ENCODE data around the gene BICD2.
"Not testable (repeated sequence)": the region's sequence is repeated elsewhere in the genome, so short reads cannot be mapped to it uniquely, and the experiment has no call there.

BICD2 gene

DNA sequence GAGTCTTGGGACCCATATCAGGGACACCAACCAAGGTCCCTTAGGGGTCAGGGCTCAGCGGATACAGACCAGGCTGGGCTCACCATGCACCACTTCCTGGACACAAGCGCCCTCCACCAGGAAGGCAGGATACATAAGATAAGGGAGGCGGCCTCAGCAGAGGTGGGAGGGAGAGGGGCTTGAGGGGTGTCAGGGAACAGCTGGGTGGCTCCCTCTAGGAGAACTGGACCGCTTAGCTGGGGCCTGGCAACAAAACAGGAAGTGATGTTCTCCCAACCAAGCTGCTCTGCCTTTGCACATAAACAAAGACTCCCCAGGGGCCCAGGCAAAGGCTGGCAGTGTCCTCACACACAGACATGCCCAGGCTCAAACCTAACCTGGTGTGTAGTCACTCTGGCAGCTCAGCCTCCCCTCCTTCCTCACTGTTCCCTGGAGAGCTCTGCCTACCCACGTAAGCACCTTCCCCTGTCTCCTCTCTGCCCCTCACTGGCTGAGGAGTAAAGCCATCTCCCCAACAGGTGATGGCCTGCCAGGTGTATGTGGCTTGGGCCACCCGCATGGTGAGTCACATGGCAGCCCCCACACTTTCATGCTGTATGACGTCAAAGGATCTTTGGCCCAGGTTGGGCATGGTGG is 5.8 kb upstream of the BICD2 start:
- peak; percentile 6 for ATAC-seq
- peak; percentile 18 for DNase-seq

DNA sequence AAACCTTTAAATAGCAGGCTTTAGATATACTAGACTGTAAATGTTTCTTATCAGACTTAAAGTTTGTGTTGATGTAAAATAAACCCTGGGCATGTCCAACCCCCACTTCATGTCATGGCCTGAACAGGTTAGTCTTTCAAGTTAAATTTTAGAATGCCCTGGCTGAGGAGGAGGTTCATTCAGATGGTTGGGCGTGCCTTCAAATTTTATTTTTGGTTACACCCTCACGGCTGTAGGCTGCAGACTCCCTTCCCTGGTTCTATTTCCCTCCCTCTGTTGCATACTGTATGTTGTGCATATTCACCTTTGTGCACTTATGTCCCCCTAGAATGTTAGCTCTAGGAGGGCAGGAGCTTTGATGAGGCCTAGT is 5.3 kb upstream of the BICD2 start:
- ATAC-seq (no peak), DNase-seq (no peak)

DNA sequence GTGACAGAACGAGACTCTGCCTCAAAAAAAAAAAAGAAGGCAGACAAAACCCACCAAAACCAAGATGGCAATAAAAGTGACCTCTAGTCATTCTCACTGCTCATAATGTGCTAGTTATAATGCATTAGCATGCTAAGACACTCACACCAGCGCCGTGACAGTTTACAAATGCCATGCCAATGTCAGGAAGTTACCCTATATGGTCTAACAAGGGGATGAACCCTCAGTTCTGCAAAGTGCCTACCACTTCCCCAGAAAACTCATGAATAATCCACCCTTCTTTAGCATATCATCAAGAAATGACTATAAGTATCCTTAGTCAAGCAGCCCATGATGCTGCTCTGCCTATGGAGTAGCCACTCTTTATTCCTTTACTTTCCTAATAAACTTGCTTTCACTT is 4.7 kb upstream of the BICD2 start:
- DNase-seq (no peak), ATAC-seq (no peak)

DNA sequence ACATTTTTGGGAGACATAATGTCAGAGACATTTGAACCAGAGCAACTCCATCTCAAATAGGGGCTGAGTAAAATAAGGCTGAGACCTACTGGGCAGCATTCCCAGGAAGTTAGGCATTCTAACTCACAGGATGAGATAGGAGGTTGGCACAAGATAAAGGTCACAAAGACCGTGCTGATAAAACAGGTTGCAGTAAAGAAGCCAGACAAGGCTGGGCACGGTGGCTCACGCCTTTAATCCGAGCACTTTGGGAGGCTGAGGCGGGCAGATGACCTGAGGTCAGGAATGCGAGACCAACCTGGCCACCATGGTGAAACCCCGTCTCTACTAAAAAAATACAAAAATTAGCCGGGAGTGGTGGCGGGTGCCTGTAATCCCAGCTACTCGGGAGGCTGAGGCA is 4.2 kb upstream of the BICD2 start:
- not testable (repeated sequence) for DNase-seq, ATAC-seq

DNA sequence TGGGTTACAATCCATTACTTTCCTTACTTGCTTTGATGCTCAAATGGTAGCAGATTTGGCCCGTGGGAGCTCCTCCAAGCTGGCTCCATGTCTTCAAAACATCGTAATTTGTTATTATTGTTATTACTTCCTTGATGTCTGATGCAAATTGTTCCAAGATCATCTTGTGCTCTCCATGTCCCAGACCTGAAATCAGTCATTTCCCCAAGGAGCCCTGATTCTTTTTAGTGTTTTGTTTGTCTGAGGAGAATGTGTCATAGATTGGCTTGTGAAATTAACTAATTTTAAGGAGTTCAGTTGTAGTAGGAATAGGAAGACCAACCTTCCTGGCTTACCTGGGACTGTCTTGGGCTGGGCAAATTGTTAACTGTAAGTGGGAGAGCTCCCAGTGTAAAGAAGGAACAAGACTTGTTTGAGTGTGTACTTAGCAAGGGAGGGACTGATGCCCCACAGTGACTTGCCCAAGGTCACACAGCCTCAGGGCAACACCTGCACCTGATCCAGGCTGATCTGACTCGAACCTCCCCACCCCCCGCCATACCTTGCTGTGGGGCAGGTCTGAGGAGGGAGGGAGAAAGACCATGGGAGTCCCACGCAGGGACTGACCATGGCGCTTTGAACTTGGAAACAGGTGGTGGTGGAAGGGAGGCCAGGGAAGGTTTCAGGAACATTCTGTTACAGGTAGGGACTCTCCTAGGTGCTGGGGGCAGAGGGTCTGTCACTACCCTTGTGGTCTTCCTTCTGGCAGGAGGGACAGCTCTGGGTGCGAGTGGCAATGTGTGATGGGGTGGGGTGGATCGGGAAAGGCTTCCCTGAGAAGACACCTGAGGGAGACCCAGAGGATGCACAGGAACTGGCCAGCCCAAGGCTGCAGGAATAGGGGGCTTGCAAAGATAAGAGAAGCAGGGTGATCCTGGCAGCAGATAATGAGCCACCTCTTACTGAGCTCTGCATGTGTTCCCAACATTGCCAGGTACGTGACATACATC is 2.7 kb upstream of the BICD2 start:
- ATAC-seq (no peak), DNase-seq (no peak)

DNA sequence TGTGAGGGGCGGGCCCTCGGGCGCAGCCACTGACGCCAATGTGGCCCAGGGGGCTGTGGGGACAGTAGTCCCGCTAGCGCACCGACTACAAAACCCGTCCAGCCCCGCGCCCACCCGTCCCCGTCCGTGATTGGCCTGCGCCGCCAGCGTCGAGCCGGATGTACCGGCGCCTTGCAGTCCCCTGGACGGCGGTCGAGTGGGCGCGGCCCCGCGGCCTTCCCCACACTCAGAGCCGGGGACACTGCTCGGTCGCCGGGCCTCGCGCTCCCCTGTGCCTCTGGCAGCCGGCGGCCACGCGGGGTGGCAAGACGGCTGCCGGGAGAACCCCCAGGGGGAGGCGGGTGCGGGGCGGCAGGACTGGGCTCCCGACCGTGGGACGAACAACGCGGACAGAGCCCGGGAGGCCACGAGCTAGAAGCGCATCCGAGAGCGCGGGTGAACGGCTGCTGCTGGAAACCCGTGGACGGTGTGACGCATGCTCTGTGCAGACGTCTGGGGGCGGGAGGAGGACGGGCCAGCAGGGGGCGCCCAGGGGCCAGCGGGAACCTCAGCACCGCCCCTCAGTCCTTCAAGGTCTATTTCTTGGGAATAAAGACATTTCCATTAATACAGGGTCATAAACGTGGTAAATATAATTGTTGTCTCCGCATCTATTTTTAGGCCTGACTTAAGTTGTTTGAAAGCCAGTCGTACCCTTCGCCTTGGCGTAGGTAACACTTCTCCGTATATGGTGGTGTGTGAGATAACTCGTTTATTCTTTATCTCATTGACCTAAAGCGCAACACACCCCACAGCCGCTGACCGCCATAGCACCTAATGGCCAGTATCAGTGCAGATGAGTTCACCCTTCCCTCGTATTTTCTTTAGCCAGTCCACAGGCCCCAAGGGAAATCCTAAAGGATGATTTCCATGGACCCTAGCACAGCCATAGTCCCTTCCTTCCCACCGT is 629 bp upstream of the BICD2 start:
- ATAC-seq (peak; percentile 95), DNase-seq (peak; percentile 95)

DNA sequence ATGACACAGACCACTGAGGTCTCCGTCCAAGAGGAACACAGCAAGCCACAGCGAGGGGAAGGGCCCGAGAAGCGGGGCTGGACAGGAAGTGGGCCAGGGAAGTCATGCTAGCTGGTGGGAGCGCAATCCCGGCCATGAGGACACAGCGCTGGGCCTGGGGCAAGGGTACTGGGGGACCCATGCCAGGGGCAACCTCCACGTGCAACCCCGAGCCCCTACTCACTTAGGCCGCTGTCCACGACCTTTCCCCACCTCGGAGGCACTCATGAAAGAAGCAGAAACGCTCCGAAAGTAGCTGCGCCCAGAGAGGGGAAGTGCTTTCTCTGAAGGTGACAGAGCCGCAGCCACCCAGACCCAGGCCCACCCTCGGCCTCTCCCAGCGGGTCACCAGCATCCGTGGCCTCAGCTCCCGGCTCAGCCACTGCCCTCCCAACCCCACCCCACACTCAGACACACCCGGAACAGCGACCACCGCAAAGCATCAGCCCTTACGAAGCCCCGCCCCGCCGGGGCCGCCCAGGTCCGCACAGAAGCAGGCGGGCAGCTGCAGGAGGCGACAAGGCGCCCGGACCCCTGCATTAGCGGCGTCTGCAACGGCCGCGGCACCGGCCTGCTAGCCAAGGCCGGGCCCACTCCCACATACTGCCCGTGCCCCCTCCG is 782 bp downstream of the BICD2 start:
- ATAC-seq = no peak
- peak; percentile 56 for DNase-seq

DNA sequence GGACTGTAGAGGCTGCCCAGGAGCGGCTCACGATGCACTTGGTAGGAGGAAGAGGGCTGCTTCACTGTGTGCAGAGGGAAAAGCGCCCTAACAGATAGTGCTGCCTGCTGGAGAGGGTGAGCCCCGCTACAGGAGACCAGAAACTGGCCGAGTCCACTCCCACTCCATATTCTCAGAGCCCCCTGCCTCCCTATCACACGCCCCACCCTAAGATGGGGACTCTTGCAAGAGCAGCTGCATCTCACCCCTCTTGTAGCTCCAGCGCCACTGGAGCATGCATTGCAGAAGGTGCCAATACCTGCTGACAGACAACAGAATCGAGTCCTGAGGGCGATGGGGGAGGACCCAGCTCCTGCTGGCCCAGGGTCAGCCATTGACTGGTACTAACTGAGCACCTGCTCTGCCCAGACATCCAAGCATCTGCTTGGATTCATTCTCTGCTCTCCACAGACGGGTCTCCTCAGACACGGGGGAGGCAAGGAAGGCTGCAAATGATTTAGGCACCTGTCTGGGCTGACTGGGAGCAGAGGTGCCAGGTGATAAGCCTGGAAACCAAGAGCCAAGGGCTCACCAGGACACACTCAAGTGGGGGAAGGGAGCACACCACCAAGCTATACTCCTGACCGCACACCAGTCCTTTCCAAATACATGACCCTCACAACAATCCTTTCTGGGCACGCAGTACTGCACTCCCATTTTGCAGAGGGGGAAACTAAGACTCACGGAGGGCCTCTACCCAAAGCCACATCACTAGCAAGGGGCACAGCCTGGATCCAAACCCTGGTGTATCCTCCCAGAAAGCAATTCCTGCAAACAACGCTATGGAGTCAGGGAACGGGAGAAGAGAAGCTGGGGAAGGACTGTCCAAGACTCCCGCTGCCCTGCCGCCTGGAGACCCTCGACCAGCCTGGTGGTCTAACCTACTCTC is 1.6 kb downstream of the BICD2 start:
- ATAC-seq = no peak
- peak; percentile 22 for DNase-seq

DNA sequence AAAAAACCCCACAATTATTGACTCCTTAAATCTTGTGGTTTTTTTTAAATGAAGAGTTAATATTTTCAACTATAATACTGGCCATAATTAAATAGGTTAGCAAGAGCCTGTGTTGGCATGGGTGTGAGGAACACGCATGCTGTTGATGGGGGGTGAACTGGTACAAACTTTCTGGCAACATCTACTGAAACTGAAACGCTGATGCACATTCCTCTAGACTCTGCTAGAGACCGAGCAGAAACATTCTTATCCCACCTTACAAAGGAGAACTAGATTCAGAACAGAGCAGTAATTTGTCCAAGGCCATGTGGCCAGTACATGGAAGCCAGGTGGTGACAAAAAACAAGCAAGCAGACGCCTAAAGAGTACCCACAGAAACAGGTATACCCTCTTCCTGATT is 2.4 kb downstream of the BICD2 start:
- no peak for ATAC-seq

DNA sequence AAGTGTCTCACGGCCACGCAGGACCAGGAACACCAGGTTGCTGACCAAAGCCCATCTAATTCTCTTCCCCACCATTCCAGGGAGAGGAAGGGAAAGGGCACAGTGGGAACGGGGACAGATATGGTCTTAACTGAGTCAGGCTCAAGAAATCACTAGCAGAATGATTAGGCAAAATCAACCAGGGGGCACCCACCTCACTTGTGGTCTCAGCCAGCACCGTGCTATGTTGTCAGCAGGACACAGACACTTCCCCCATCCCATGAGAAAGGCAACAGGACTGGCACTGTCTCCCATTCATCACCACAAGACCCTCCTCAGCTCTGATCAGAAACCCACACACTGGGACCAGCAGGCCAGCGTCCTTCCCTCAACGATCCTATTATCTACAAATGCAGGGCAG is 2.9 kb downstream of the BICD2 start:
- ATAC-seq (no peak), DNase-seq (no peak)

More for the DNA sequence above, 2.4 kb downstream of the BICD2 start:
- DNase-seq = no peak

DNA sequence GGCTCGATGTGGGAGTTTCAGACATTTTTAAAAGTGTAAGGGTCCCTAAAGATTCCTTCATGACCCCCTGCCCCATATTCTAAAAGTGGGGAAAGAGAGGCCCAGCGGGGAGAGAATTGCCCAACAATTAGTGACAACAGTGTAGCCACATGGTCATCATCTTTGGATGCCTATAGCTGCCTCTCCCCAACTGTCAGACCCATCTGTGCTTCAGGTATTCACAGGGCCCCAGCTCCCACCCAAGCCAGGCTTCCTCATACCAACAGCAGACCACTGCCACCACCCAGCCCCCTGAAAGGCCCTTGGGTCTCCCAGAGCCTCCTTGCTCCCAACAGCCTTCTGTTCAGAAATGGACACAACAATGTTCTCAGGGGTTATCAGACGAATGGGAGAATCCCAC is 4.1 kb downstream of the BICD2 start:
- DNase-seq (no peak), ATAC-seq (no peak)

DNA sequence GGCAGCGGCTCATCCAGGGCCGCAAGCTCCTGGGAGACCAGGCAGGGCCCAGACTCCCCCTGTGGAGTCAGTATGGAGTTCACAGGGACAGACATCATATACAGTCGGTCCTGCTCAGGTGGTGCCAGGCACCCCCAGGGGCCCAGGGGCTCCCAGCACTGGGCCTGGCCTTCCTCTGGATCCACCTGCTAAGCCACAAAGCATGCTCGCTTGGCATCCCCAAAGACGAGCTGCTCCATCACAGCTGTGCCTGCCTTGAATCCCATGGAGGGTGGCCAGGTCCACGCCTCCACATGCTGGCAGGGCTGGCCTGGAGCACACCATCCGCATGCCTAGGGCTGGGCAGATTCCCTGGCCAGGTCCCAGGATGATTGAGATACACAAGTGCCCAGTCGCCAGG is 4.6 kb downstream of the BICD2 start:
- no peak for ATAC-seq
- no peak for DNase-seq

DNA sequence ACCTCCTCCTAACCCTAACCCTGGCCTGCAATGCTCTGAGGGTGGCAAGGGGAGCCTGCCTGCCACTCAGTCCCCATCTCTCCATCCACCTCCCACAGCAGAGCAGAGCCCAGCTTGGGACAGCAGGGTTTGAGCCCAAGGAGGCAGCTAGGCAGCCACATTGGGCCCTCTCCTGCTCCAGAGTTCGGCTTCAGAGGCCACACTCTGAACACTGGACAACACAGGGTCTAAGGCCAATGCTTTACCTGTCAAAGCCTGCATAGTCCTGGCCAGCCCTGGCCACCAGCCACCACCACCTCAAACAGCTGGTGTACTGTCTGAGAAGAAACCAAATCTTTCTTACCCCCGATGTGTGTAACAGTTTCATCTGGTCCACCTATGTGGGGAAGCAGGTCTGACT is 5.2 kb downstream of the BICD2 start:
- ATAC-seq = no peak

DNA sequence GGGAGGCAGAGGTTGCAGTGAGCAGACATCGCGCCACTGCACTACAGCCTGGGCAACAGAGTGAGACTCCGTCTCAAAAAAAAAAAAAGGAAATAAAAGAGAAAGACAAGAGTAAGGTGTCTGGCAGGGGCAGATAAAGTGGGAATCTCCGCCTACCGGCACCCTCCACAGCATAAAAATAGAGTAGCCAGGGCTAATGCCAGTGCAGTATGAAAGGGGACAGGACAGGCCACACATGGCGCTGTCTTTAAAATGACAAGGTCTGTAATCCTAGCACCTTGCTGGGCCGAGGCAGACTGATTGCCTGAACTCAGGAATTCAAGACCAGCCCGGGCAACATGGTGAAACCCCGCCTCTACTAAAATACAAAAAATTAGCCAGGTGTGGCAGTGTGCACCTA is 7.8 kb downstream of the BICD2 start:
- no peak for ATAC-seq
- no peak for DNase-seq

More for the DNA sequence above, 5.2 kb downstream of the BICD2 start:
- DNase-seq = no peak

DNA sequence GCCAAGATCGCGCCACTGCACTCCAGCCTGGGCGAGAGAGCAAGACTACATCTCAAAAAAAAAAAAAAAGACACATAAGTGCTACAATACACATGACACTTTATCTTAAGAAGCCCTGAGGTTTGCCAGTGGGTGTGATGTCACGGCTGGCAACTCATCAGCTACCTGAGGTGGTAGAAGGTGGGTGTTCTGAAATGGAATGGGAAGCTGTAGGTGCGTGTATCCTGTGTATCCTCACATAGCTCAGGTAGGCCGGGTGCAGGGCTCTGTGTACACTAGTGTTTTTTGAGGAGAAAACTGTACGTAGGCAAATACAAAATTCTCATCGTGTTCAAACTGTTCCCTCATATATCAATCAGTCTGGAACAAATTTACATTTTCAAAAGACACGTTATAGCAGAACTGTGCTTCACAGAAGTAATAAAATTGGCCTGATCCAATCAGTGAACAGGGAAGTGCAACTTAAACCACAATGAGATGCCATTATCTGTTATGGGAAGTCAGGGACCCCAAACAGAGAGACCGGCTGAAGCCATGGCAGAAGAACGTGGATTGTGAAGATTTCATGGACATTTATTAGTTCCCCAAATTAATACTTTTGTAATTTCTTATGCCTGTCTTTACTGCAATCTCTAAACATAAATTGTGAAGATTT is 10.4 kb downstream of the BICD2 start:
- DNase-seq (no peak), ATAC-seq (no peak)

DNA sequence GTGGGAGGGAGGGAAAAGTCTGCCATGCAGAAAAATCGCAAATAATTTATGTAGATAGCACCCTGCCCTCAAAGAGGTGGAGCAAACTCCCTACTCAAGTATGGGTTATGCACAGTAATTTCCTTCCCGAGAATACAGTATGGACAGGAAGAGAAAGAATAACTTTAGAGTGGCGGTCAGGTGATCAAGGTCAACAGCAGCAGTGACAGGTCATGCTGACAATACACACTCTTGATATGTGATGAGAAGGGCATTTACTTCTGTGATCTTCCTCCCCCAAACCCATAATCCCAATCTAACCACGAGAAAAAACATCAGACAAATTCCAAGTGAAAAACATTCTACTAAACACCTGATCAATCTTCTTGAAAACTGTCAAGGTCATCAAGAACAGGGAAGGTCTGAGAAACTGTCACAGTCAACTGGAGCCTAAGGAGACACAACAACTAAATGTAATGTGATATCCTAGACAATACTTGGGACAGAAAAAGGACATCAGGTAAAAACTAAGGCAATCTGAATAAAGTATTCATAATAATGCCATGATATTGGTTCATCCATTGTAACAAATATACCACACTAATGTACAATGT is 11.7 kb downstream of the BICD2 start:
- DNase-seq (no peak), ATAC-seq (no peak)

DNA sequence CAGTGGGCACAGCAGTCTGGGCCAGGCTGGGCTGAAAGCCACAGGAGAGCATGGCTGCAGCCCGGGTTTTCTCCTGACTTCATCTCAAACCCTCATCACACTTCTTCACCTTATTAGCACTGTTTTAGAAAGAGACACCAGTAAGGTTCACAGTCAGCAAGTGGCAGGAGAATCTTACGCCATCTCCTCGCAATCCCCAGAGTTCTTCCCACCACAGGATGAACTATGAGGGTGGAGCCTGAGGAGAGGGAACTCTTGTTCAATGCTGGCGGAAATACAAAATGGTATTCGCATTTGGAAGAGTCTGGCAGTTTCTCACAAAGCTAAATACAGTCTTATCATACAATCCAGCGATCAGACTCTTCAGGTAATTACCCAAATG is 14.7 kb downstream of the BICD2 start:
- ATAC-seq (no peak), DNase-seq (no peak)

DNA sequence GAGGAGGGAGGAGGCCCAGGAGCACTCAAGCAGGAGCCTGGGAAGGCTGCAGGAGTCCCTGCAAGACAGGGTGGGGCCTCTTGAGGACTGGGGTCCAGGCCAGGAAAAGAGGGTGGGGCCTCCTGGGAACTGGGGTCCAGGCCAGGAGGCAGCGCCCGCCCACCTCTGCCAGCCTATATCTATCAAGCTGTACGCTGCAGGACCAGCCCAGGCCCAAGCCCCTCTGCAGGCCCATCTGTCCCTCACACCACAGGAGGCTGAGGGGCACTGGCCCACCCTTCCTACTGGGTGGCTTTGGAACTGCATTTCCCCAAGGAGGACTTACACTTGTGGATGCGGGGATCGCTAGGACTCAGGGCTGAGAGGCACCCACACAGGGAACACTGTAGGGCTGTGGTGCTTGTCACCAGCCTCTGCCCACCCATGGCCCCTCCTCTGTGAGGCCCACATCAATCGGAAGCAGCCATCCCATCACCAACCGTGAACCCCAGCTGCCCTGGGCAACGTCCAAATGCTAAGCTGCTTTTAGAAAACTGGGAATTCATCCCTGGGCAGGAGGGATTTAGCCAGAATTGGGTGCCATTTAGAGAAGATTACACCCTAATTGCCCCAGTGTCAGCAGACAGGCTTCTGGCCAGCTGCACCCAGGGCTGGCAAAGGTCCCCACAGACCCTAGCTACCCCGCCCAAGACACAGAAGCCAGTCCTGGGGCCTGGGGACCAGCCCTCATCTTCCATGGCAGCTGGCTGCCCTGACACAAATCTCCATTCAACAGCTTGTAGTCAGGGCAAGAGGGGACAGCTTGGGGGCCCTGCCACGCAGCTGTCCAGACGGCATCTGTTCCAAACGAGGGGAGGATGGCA is 15.3 kb downstream of the BICD2 start:
- no peak for DNase-seq
- ATAC-seq = no peak

DNA sequence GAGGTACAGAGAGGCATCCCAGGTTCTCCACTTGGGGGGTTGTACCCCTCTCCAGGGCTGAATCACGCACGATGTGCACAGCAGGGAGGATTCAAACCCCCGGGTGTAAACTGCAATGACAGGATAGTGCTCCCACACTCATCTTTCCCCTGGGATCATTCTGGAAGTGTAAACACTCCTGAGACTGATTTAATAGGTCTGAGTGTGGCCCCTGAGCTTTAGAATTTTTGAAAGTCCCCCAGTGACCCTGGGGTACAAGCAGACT is 16.5 kb downstream of the BICD2 start:
- DNase-seq = no peak
- ATAC-seq = no peak

All from stimulated activated naive CD8-positive, alpha-beta T cell treated with anti-CD3 and anti-CD28 coated beads, Interleukin-15, Interleukin-2, amounts not matched to agents 100 U/mL and 50 U/mL, for 24 hours (primary cell).